SK-N-SH (cell line): Measurements from ENCODE around the gene KRT74. TPM values are rescaled to one million over a fixed set of nuclear protein-coding genes. Genes with fewer than 3 reads are reported as not detected.

ENCODE experiments used
- CTCF ChIA-PET: fragments of 300-600, 350-600 bp; formaldehyde crosslinking; extraction: SDS; loops from one replicate; lab custom pipeline; 2021; lab: Yijun Ruan, JAX
- POLR2A ChIA-PET: fragments of 350-600 bp; sonication (Branson Sonifier 250); formaldehyde crosslinking; extraction: SDS; loops from one replicate; lab custom pipeline; 2020; ENCODE audit warnings: antibody characterized with exemption, inconsistent platforms; lab: Yijun Ruan, JAX
- DNase-seq: peaks from one replicate; pipeline ENCODE4 v3.0.0; 2012
- H2AFZ ChIP-seq: fragments of 200-600 bp; sonication (generic); 2 replicates; pipeline ENCODE4 v1.8.1; 2016; ENCODE audit warnings: antibody characterized with exemption, mild to moderate bottlenecking, low read depth
- H3F3A ChIP-seq: fragments of 200-600 bp; sonication (generic); replicated peaks from 2 replicates; pipeline ENCODE3; 2016; ENCODE audit warnings: antibody characterized with exemption, mild to moderate bottlenecking; ENCODE audit not compliant: insufficient read depth
- H3K27ac ChIP-seq, 2 experiments: fragments of 200-500 bp in 1 of 2; fragments of 200-600 bp in 1 of 2; sonication (Bioruptor generic) in 1 of 2; sonication (generic), shearing (Covaris generic) in 1 of 2; 2 replicates each; pipeline versions ENCODE4 v1.5.1 to v1.6.1; 2014 to 2016; ENCODE audit warnings: low read depth in 2 of 2, inconsistent platforms in 1 of 2, low read length in 1 of 2, mild to moderate bottlenecking in 1 of 2, mixed read lengths in 1 of 2
- H3K27me3 ChIP-seq: fragments of 200-600 bp; sonication (generic), shearing (Covaris generic); 2 replicates; pipeline ENCODE4 v1.6.1; 2016; ENCODE audit warnings: mixed run types; ENCODE audit not compliant: insufficient read depth
- H3K36me3 ChIP-seq, 2 experiments: fragments of 200-500 bp in 1 of 2; fragments of 200-600 bp in 1 of 2; sonication (Bioruptor generic) in 1 of 2; sonication (generic) in 1 of 2; replicated peaks in 1 of 2; 2 replicates each; pipeline versions ENCODE3 to v1.5.1; 2014 to 2016; ENCODE audit warnings: low read length in 1 of 2, mild to moderate bottlenecking in 1 of 2; ENCODE audit not compliant: insufficient read depth in 2 of 2, control insufficient read depth in 1 of 2
- H3K4me1 ChIP-seq, 2 experiments: fragments of 200-500 bp in 1 of 2; fragments of 200-600 bp in 1 of 2; sonication (Bioruptor generic) in 1 of 2; sonication (generic), shearing (Covaris generic) in 1 of 2; 2 replicates each; pipeline versions ENCODE4 v1.5.1 to v1.6.1; 2014 to 2016; ENCODE audit warnings: low read depth in 1 of 2, low read length in 1 of 2, mixed run types in 1 of 2; ENCODE audit not compliant: insufficient read depth in 2 of 2, control insufficient read depth in 1 of 2
- H3K4me2 ChIP-seq: fragments of 200-600 bp; sonication (generic), shearing (Covaris generic); 2 replicates; pipeline ENCODE4 v1.6.1; 2017; ENCODE audit warnings: mixed run types
- H3K4me3 ChIP-seq, 2 experiments: fragments of 200-500 bp in 1 of 2; fragments of 200-600 bp in 1 of 2; sonication (Bioruptor generic) in 1 of 2; sonication (generic), shearing (Covaris generic) in 1 of 2; 2 replicates each; pipeline versions ENCODE4 v1.5.1 to v1.8.1; 2014 to 2016; ENCODE audit warnings: low read depth in 2 of 2, inconsistent platforms in 1 of 2, low read length in 1 of 2, mild to moderate bottlenecking in 1 of 2, mixed read lengths in 1 of 2, moderate library complexity in 1 of 2
- H3K79me2 ChIP-seq: fragments of 200-600 bp; sonication (generic); 2 replicates; pipeline ENCODE4 v1.8.1; 2017; ENCODE audit warnings: mild to moderate bottlenecking; ENCODE audit not compliant: insufficient read depth
- H3K9ac ChIP-seq: fragments of 200-600 bp; sonication (generic); 2 replicates; pipeline ENCODE4 v1.6.1; 2017; ENCODE audit warnings: mixed run types
- H3K9me2 ChIP-seq: fragments of 200-600 bp; sonication (generic); 2 replicates; pipeline ENCODE4 v1.6.1; 2017; ENCODE audit warnings: mixed run types
- H3K9me3 ChIP-seq: fragments of 200-600 bp; sonication (generic); 2 replicates; pipeline ENCODE4 v1.6.1; 2017; ENCODE audit warnings: mixed run types, mild to moderate bottlenecking, moderate library complexity
- H4K20me1 ChIP-seq: fragments of 200-600 bp; sonication (generic); 2 replicates; pipeline ENCODE4 v1.6.1; 2017; ENCODE audit warnings: mild to moderate bottlenecking, mixed run types; ENCODE audit not compliant: insufficient read depth
- CHD2 ChIP-seq: fragments of 150-350 bp; IDR thresholded peaks from 2 replicates; pipeline ENCODE4 v1.6.1; 2018; ENCODE audit warnings: low read length; ENCODE audit not compliant: partially characterized antibody
- FOSL2 ChIP-seq: IDR thresholded peaks from 2 replicates; pipeline ENCODE4 v1.4.0; 2012; ENCODE audit warnings: low read depth, mild to moderate bottlenecking, moderate library complexity, borderline replicate concordance
- FOXJ3 ChIP-seq: sonication (generic); formaldehyde crosslinking; IDR thresholded peaks from 2 replicates; pipeline ENCODE4 v1.5.1; 2020; ENCODE audit warnings: mild to moderate bottlenecking, missing genetic modification reagents
- FOXM1 ChIP-seq: IDR thresholded peaks from 2 replicates; pipeline ENCODE4 v1.4.0; 2012; ENCODE audit warnings: low read depth, mild to moderate bottlenecking
- GABPA ChIP-seq: IDR thresholded peaks from 2 replicates; pipeline ENCODE4 v1.4.0; 2012; ENCODE audit warnings: low read depth, mild to moderate bottlenecking
- JUND ChIP-seq: IDR thresholded peaks from 2 replicates; pipeline ENCODE4 v1.4.0; 2012
- MXI1 ChIP-seq: IDR thresholded peaks from 2 replicates; pipeline ENCODE4 v1.6.1; 2012; ENCODE audit warnings: mild to moderate bottlenecking, low read depth, low read length, improper control_type of control experiment
- NFIC ChIP-seq: IDR thresholded peaks from 2 replicates; pipeline ENCODE4 v1.4.0; 2012; ENCODE audit warnings: borderline replicate concordance
- PBX3 ChIP-seq: IDR thresholded peaks from 2 replicates; pipeline ENCODE4; 2012
- POLR2AphosphoS5 ChIP-seq: IDR thresholded peaks from 2 replicates; pipeline ENCODE4 v1.6.1; 2012; ENCODE audit warnings: low read depth, low read length
- RXRA ChIP-seq: IDR thresholded peaks from 2 replicates; pipeline ENCODE4 v1.4.0; 2012; ENCODE audit warnings: low read depth, mild to moderate bottlenecking, borderline replicate concordance
- SMC3 ChIP-seq: IDR thresholded peaks from 2 replicates; pipeline ENCODE4 v1.6.1; 2012; ENCODE audit warnings: low read depth, low read length, improper control_type of control experiment
- TCF12 ChIP-seq: IDR thresholded peaks from 2 replicates; pipeline ENCODE4 v1.4.0; 2012
- USF2 ChIP-seq: fragments of 150-350 bp; IDR thresholded peaks from 2 replicates; pipeline ENCODE4 v1.6.1; 2017; ENCODE audit warnings: antibody characterized with exemption, low read length, low read depth, borderline replicate concordance
- YY1 ChIP-seq: IDR thresholded peaks from 2 replicates; pipeline ENCODE4 v1.4.0; 2012; ENCODE audit warnings: low read depth, mild to moderate bottlenecking
- WGBS: methylation state at CpG from one replicate; pipeline ENCODE4 v1.1.6; 2017; ENCODE audit warnings: low lambda C conversion rate; 5-methylcytosine and 5-hydroxymethylcytosine counted together
- polyA plus RNA-seq, 3 experiments: library from polyadenylated mRNA; depleted of rRNA; stranded (reverse); fragments of >200 nt; gene quantifications; 2 replicates each; pipeline ENCODE4 v1.2.3, GENCODE V29; 2012
- TF ChIP-seq, protein P1 (sequence below): IDR thresholded peaks from 2 replicates; pipeline ENCODE4 v1.4.0; 2012; ENCODE audit warnings: low read depth, borderline replicate concordance
- TF ChIP-seq, protein P2 (sequence below): fragments of 200-600 bp; sonication (generic); IDR thresholded peaks from 2 replicates; pipeline ENCODE4 v1.6.1; 2017; ENCODE audit warnings: antibody characterized with exemption, mild to moderate bottlenecking, moderate library complexity
- TF ChIP-seq, protein P3 (sequence below): IDR thresholded peaks from 2 replicates; pipeline ENCODE4 v1.4.0; 2012; ENCODE audit warnings: low read depth

KRT74 gene
- polyA plus RNA-seq, 1 of the 3 experiments (the other 2 are of a cell fraction), result not detected

DNA sequence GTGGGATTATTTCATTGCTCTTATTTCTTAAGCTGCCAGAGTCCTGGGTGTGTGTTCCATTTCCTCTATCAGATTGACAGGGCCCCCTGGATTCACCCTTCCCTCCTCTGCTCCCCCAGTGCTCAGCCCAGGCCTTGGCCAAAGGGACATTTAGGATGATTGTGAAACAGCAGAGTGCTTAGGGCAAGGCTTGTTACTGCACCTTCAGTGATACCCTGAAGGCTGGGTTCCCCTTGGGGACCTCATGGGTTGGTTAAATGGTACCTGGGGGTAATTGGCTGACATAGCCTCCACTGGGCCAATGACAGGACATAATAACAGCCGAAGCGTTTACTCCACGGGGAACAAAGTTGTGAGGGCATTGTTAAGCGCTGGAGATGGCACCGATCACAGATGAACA is 28.9 kb upstream of the KRT74 start:
- H3K4me1 ChIP-seq, result no peaks in the 10 kb centered on the region
- no peak for TF ChIP-seq CHD2
- TF ChIP-seq FOXJ3 (CRISPR knock-in tag), result no peak
- no peak for TF ChIP-seq TCF12
- no peak for TF ChIP-seq RXRA
- no peak for TF ChIP-seq NFIC
- TF ChIP-seq, protein P1, sequence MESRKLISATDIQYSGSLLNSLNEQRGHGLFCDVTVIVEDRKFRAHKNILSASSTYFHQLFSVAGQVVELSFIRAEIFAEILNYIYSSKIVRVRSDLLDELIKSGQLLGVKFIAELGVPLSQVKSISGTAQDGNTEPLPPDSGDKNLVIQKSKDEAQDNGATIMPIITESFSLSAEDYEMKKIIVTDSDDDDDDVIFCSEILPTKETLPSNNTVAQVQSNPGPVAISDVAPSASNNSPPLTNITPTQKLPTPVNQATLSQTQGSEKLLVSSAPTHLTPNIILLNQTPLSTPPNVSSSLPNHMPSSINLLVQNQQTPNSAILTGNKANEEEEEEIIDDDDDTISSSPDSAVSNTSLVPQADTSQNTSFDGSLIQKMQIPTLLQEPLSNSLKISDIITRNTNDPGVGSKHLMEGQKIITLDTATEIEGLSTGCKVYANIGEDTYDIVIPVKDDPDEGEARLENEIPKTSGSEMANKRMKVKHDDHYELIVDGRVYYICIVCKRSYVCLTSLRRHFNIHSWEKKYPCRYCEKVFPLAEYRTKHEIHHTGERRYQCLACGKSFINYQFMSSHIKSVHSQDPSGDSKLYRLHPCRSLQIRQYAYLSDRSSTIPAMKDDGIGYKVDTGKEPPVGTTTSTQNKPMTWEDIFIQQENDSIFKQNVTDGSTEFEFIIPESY, result no peak
- TF ChIP-seq, protein P2, sequence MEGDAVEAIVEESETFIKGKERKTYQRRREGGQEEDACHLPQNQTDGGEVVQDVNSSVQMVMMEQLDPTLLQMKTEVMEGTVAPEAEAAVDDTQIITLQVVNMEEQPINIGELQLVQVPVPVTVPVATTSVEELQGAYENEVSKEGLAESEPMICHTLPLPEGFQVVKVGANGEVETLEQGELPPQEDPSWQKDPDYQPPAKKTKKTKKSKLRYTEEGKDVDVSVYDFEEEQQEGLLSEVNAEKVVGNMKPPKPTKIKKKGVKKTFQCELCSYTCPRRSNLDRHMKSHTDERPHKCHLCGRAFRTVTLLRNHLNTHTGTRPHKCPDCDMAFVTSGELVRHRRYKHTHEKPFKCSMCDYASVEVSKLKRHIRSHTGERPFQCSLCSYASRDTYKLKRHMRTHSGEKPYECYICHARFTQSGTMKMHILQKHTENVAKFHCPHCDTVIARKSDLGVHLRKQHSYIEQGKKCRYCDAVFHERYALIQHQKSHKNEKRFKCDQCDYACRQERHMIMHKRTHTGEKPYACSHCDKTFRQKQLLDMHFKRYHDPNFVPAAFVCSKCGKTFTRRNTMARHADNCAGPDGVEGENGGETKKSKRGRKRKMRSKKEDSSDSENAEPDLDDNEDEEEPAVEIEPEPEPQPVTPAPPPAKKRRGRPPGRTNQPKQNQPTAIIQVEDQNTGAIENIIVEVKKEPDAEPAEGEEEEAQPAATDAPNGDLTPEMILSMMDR, result no peak
- TF ChIP-seq POLR2AphosphoS5, result no peak
- no peak for TF ChIP-seq YY1
- no peaks in the 10 kb centered on the region for H4K20me1 ChIP-seq
- H3K9me3 ChIP-seq, result no peaks in the 10 kb centered on the region
- no peak overlapping the region for H3K9ac ChIP-seq
- DNase-seq, result no peak
- H3K4me3 ChIP-seq, result no peak overlapping the region
- no peaks in the 10 kb centered on the region for H3F3A ChIP-seq
- H3K9me2 ChIP-seq, result no peaks in the 10 kb centered on the region
- H3K79me2 ChIP-seq, result no peaks in the 10 kb centered on the region
- no peaks in the 10 kb centered on the region for H3K36me3 ChIP-seq
- ChIA-PET POLR2A (no interaction called here), CTCF (interaction anchor here (1.1 kb wide), 1 partner anchor 277 kb away, joined by 4 read pairs; no protein-coding TSS in a partner anchor)
- H3K4me2 ChIP-seq, result no peak overlapping the region
- peaks cover 46% of the 10 kb centered on the region for H3K27me3 ChIP-seq
- no peak overlapping the region for H3K27ac ChIP-seq
- 47% methylated on average over 5 of the region's 5 CpGs for WGBS
- no peak overlapping the region for H2AFZ ChIP-seq

- no peak overlapping the region for H2AFZ ChIP-seq
- H3K27me3 ChIP-seq, result peaks cover 48% of the 10 kb centered on the region
- WGBS, result 32% methylated on average over 4 of the region's 4 CpGs
- no peak overlapping the region for H3K27ac ChIP-seq
- H3K4me1 ChIP-seq, result no peaks in the 10 kb centered on the region
- H3K4me3 ChIP-seq, result no peak overlapping the region
- H3K9me3 ChIP-seq, result no peaks in the 10 kb centered on the region
- H4K20me1 ChIP-seq, result no peaks in the 10 kb centered on the region
- H3K4me2 ChIP-seq, result no peak overlapping the region
- no peaks in the 10 kb centered on the region for H3F3A ChIP-seq
- H3K36me3 ChIP-seq, result no peaks in the 10 kb centered on the region
- DNase-seq, result no peak
- no peaks in the 10 kb centered on the region for H3K9me2 ChIP-seq
- H3K9ac ChIP-seq, result no peak overlapping the region
- no peaks in the 10 kb centered on the region for H3K79me2 ChIP-seq
- ChIA-PET CTCF (interaction anchor here (1.1 kb wide), 1 partner anchor 278 kb away, joined by 4 read pairs; no protein-coding TSS in a partner anchor), POLR2A (no interaction called here)
- TF ChIP-seq PBX3, result no peak
- TF ChIP-seq TCF12, result no peak
- no peak for TF ChIP-seq SMC3
- TF ChIP-seq, protein P1, result no peak
- TF ChIP-seq, protein P3, sequence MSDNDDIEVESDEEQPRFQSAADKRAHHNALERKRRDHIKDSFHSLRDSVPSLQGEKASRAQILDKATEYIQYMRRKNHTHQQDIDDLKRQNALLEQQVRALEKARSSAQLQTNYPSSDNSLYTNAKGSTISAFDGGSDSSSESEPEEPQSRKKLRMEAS, result no peak
- TF ChIP-seq FOXM1, result no peak
- TF ChIP-seq JUND, result no peak
- no peak for TF ChIP-seq FOSL2
- TF ChIP-seq USF2, result no peak
- no peak for TF ChIP-seq MXI1
- TF ChIP-seq YY1, result no peak
- TF ChIP-seq NFIC, result no peak
- TF ChIP-seq GABPA, result no peak
Observed at GRCh38 chr12:52601671-52602070, 28.0 kb upstream of the KRT74 start.
